ENCODE measurements around the gene ZC3H7B. TPM values are rescaled to one million over a fixed set of nuclear protein-coding genes. Genes with fewer than 3 reads are reported as not detected.

ZC3H7B gene
- total and polyA plus RNA-seq, 11 donors, result 29.7 to 50.4 (median 37.1) TPM

GRCh38 chr22:41382098-41382578 is 80.8 kb downstream of the ZC3H7B start:
- Histone ChIP-seq H3K36me3 (peaks cover 0 to 9% (median 2%) of the 10 kb centered on the region in 9 donors), H3K27me3 (no peaks in the 10 kb centered on the region), H3K9me3 (no peaks in the 10 kb centered on the region), H3K4me1 (peaks cover 0 to 36% (median 25%) of the 10 kb centered on the region in 12 donors), H3K27ac (peak overlapping the region; percentile 88 to 100 (median 97)), H3K4me3 (peak overlapping the region; percentile 57 to 100 (median 89))
- TF ChIP-seq CTCF (IDR thresholded peaks at IDR 0.05), result no peak
- TF ChIP-seq POLR2A (IDR thresholded peaks at IDR 0.05), result no peak
- 0 to 1% (median 1%) methylated on average over 23 to 35 of the region's 35 CpGs for WGBS, 4 donors
- intact Hi-C loops (cut with DNase I), result loop anchor here in 1 of 10 donors (5.0 kb wide), 1 partner anchor 290 kb away; the partner anchor contains the start of gene EP300
- DNase-seq (peak; percentile 75 to 84 (median 79)), ATAC-seq (peak; percentile 11 to 63 (median 48))

- no peaks in the 10 kb centered on the region for H3K27me3 ChIP-seq
- ATAC-seq (no peak), DNase-seq (peak in 3 of 5 donors; percentile 32 to 59 (median 33))
- peak overlapping the region; percentile 88 to 100 (median 97) for H3K27ac ChIP-seq
- intact Hi-C loops (cut with DNase I), result loop anchor here in 1 of 10 donors (5.0 kb wide), 1 partner anchor 290 kb away; the partner anchor contains the start of gene EP300
- peaks cover 0 to 34% (median 25%) of the 10 kb centered on the region in 12 donors for H3K4me1 ChIP-seq
- H3K9me3 ChIP-seq, result no peaks in the 10 kb centered on the region
- peaks cover 0 to 13% (median 6%) of the 10 kb centered on the region in 9 donors for H3K36me3 ChIP-seq
- 9 to 25% (median 15%) methylated on average over 5 to 19 of the region's 19 CpGs for WGBS, 4 donors
- H3K4me3 ChIP-seq, result peak overlapping the region; percentile 57 to 100 (median 89)
- TF ChIP-seq CTCF (IDR thresholded peaks at IDR 0.05) (no peak), POLR2A (IDR thresholded peaks at IDR 0.05) (no peak)
These were observed 81.3 kb downstream of the ZC3H7B start for GRCh38 chr22:41382610-41383009.

- peak overlapping the region in 11 of 12 donors; percentile 92 to 100 (median 97) for H3K27ac ChIP-seq
- intact Hi-C loops (cut with DNase I), result loop anchor here in 1 of 10 donors (5.0 kb wide), 1 partner anchor 291 kb away; the partner anchor contains the start of gene EP300
- peak overlapping the region in 11 of 12 donors; percentile 72 to 100 (median 90) for H3K4me3 ChIP-seq
- H3K36me3 ChIP-seq, result peaks cover 0 to 18% (median 9%) of the 10 kb centered on the region in 9 donors
- H3K4me1 ChIP-seq, result peaks cover 0 to 33% (median 25%) of the 10 kb centered on the region in 12 donors
- ATAC-seq (no peak), DNase-seq (no peak)
- no peak for TF ChIP-seq CTCF (IDR thresholded peaks at IDR 0.05)
- TF ChIP-seq POLR2A (IDR thresholded peaks at IDR 0.05), result no peak
- WGBS, 4 donors, result 71 to 74% (median 74%) methylated on average over 5 of the region's 5 CpGs
- no peaks in the 10 kb centered on the region for H3K9me3 ChIP-seq
- no peaks in the 10 kb centered on the region for H3K27me3 ChIP-seq
These were observed 81.8 kb downstream of the ZC3H7B start for GRCh38 chr22:41383085-41383484.

- no peaks in the 10 kb centered on the region for H3K9me3 ChIP-seq
- peak overlapping the region in 1 of 12 donors; percentile 88 for H3K4me3 ChIP-seq
- no peaks in the 10 kb centered on the region for H3K27me3 ChIP-seq
- peak overlapping the region in 6 of 12 donors; percentile 4 to 100 (median 98) for H3K27ac ChIP-seq
- intact Hi-C loops (cut with DNase I), result loop anchor here in 1 of 10 donors (5.0 kb wide), 1 partner anchor 292 kb away; the partner anchor contains the start of gene EP300
- no peak for DNase-seq
- peaks cover 0 to 33% (median 25%) of the 10 kb centered on the region in 12 donors for H3K4me1 ChIP-seq
- H3K36me3 ChIP-seq, result peaks cover 0 to 28% (median 20%) of the 10 kb centered on the region in 9 donors
- TF ChIP-seq CTCF (IDR thresholded peaks at IDR 0.05), result no peak
- TF ChIP-seq POLR2A (IDR thresholded peaks at IDR 0.05), result no peak
- ATAC-seq, result no peak
These were observed 82.8 kb downstream of the ZC3H7B start for GRCh38 chr22:41384128-41384527.
